Subcutaneous abdominal adipose tissue (tissue), 5 donors: ENCODE measurements around the gene GJB3.
"Not testable (repeated sequence)": the region's sequence is repeated elsewhere in the genome, so short reads cannot be mapped to it uniquely, and the experiment has no call there.

Experiments
- H3K27ac ChIP-seq: one replicate; pipeline ENCODE4 v1.7.0; 2013; ENCODE audit warnings: low read depth, mild to moderate bottlenecking, inconsistent platforms, low read length, moderate library complexity
- H3K27me3 ChIP-seq, 5 donors: one replicate each; pipeline ENCODE4 v1.7.0; 2013; ENCODE audit warnings: low read length in 5 of 5, inconsistent platforms in 1 of 5; ENCODE audit not compliant: control insufficient read depth in 5 of 5, insufficient read depth in 4 of 5
- H3K36me3 ChIP-seq, 5 donors: one replicate each; pipeline ENCODE4 v1.7.0; 2013; ENCODE audit warnings: low read length in 5 of 5; ENCODE audit not compliant: control insufficient read depth in 5 of 5, insufficient read depth in 5 of 5
- H3K4me1 ChIP-seq, 5 donors: one replicate each; pipeline ENCODE4 v1.7.0; 2013; ENCODE audit warnings: low read length in 5 of 5, mild to moderate bottlenecking in 3 of 5, moderate library complexity in 1 of 5; ENCODE audit not compliant: control insufficient read depth in 5 of 5, insufficient read depth in 5 of 5
- H3K4me3 ChIP-seq, 5 donors: one replicate each; pipeline ENCODE4 v1.7.0; 2013; ENCODE audit warnings: low read length in 5 of 5, low read depth in 1 of 5
- H3K9ac ChIP-seq, 5 donors: one replicate each; pipeline ENCODE4 v1.7.0; 2013; ENCODE audit warnings: low read length in 5 of 5, mild to moderate bottlenecking in 4 of 5, moderate library complexity in 3 of 5
- H3K9me3 ChIP-seq, 5 donors: one replicate each; pipeline ENCODE4 v1.7.0; 2013; ENCODE audit warnings: low read length in 5 of 5; ENCODE audit not compliant: control insufficient read depth in 5 of 5
- donor health status: healthy.
- donor health status: healthy.
- donor health status: healthy.
- donor health status: healthy.
- donor health status: healthy.

The GJB3 gene

GRCh38 chr1:34759503-34760357 lies 21.3 kb upstream of the GJB3 start, which contains the start of gene GJB4:
TSS of gene GJB4 (plus strand) at chr1:34759740. CDS start at chr1:34761255, 1,515 bp downstream.
- H3K27ac ChIP-seq, result no peak within 1 kb of the TSS
- H3K36me3 ChIP-seq, result no peaks in the 10 kb centered on the region
- H3K9me3 ChIP-seq, result peaks cover 0 to 4% (median 0%) of the 10 kb centered on the region in 5 donors
- peaks cover 6 to 27% (median 12%) of the 10 kb centered on the region in 5 donors for H3K27me3 ChIP-seq
- no peak within 1 kb of the TSS for H3K4me3 ChIP-seq
- H3K4me1 ChIP-seq, result no peaks in the 10 kb centered on the region
- H3K9ac ChIP-seq, result no peak within 1 kb of the TSS

- Histone ChIP-seq H3K27me3 (peaks cover 6 to 23% (median 12%) of the 10 kb centered on the region in 5 donors), H3K4me1 (no peaks in the 10 kb centered on the region), H3K36me3 (no peaks in the 10 kb centered on the region), H3K9me3 (peaks cover 0 to 4% (median 0%) of the 10 kb centered on the region in 5 donors), H3K9ac (no peak overlapping the region), H3K27ac (no peak overlapping the region), H3K4me3 (no peak overlapping the region)
Measured at GRCh38 chr1:34761176-34761761, 19.7 kb upstream of the GJB3 start.

- H3K9ac ChIP-seq, result no peak overlapping the region
- peaks cover 6 to 23% (median 12%) of the 10 kb centered on the region in 5 donors for H3K27me3 ChIP-seq
- H3K4me1 ChIP-seq, result no peaks in the 10 kb centered on the region
- peaks cover 0 to 4% (median 0%) of the 10 kb centered on the region in 5 donors for H3K9me3 ChIP-seq
- H3K4me3 ChIP-seq, result no peak overlapping the region
- H3K27ac ChIP-seq, result no peak overlapping the region
- no peaks in the 10 kb centered on the region for H3K36me3 ChIP-seq
Measured at GRCh38 chr1:34761776-34762307, 19.2 kb upstream of the GJB3 start.

- H3K36me3 ChIP-seq, result no peaks in the 10 kb centered on the region
- no peaks in the 10 kb centered on the region for H3K4me1 ChIP-seq
- peaks cover 0 to 4% (median 0%) of the 10 kb centered on the region in 5 donors for H3K9me3 ChIP-seq
- peaks cover 6 to 23% (median 12%) of the 10 kb centered on the region in 5 donors for H3K27me3 ChIP-seq
- H3K27ac ChIP-seq, result no peak overlapping the region
- H3K9ac ChIP-seq, result no peak overlapping the region
- no peak overlapping the region for H3K4me3 ChIP-seq
Measured at GRCh38 chr1:34762474-34763141, 18.4 kb upstream of the GJB3 start.

- Histone ChIP-seq H3K27me3 (peaks cover 6 to 20% (median 8%) of the 10 kb centered on the region in 5 donors), H3K4me3 (no peak overlapping the region), H3K36me3 (no peaks in the 10 kb centered on the region), H3K27ac (no peak overlapping the region), H3K9ac (no peak overlapping the region), H3K4me1 (no peaks in the 10 kb centered on the region), H3K9me3 (peaks cover 0 to 4% (median 0%) of the 10 kb centered on the region in 5 donors)
Measured at GRCh38 chr1:34763142-34763781, 17.8 kb upstream of the GJB3 start.

- peaks cover 0 to 9% (median 4%) of the 10 kb centered on the region in 5 donors for H3K27me3 ChIP-seq
- H3K4me1 ChIP-seq, result no peaks in the 10 kb centered on the region
- H3K9me3 ChIP-seq, result peaks cover 0 to 4% (median 0%) of the 10 kb centered on the region in 5 donors
- H3K4me3 ChIP-seq, result no peak overlapping the region
- no peaks in the 10 kb centered on the region for H3K36me3 ChIP-seq
- H3K9ac ChIP-seq, result no peak overlapping the region
- no peak overlapping the region for H3K27ac ChIP-seq
Measured at GRCh38 chr1:34768856-34769255, 12.2 kb upstream of the GJB3 start.

- no peaks in the 10 kb centered on the region for H3K9me3 ChIP-seq
- H3K4me3 ChIP-seq, result no peak overlapping the region
- H3K27me3 ChIP-seq, result peaks cover 0 to 9% (median 2%) of the 10 kb centered on the region in 5 donors
- H3K27ac ChIP-seq, result no peak overlapping the region
- H3K36me3 ChIP-seq, result no peaks in the 10 kb centered on the region
- H3K9ac ChIP-seq, result no peak overlapping the region
- no peaks in the 10 kb centered on the region for H3K4me1 ChIP-seq
Measured at GRCh38 chr1:34770891-34771504, 10.0 kb upstream of the GJB3 start.

GRCh38 chr1:34771573-34772371 lies 9.2 kb upstream of the GJB3 start:
- Histone ChIP-seq H3K4me1 (no peaks in the 10 kb centered on the region), H3K9ac (no peak overlapping the region), H3K4me3 (no peak overlapping the region), H3K36me3 (no peaks in the 10 kb centered on the region), H3K27me3 (peaks cover under 1 to 11% (median 4%) of the 10 kb centered on the region in 5 donors), H3K9me3 (no peaks in the 10 kb centered on the region), H3K27ac (no peak overlapping the region)

- H3K4me3 ChIP-seq, H3K36me3 ChIP-seq, H3K4me1 ChIP-seq, H3K9me3 ChIP-seq, H3K27ac ChIP-seq, H3K9ac ChIP-seq: not testable (repeated sequence)
- H3K27me3 ChIP-seq, result peaks cover 5 to 25% (median 11%) of the 10 kb centered on the region in 5 donors
Measured at GRCh38 chr1:34773114-34773513, 7.9 kb upstream of the GJB3 start.
